H9 (cell line): ENCODE measurements around the gene NDUFB10. TPM values are rescaled to one million over a fixed set of nuclear protein-coding genes. Genes with fewer than 3 reads are reported as not detected.

Experiments used
- DNase-seq: peaks from one replicate; pipeline ENCODE4 v3.0.0-alpha.2; 2017
- H2AFZ ChIP-seq: one replicate; pipeline ENCODE4 v1.6.1; 2013; ENCODE audit warnings: mild to moderate bottlenecking, low read length, control low read depth, moderate library complexity
- H2AK5ac ChIP-seq: 2 replicates; pipeline ENCODE4 v1.6.1; 2013; ENCODE audit warnings: low read length, control low read depth, mixed read lengths; ENCODE audit not compliant: insufficient read length
- H2BK120ac ChIP-seq: one replicate; pipeline ENCODE4 v1.6.1; 2013; ENCODE audit warnings: low read depth, mild to moderate bottlenecking, low read length, control low read depth, inconsistent platforms; ENCODE audit not compliant: poor library complexity, severe bottlenecking
- H2BK12ac ChIP-seq: 2 replicates; pipeline ENCODE4 v1.6.1; 2013; ENCODE audit warnings: low read length, control low read depth, mixed read lengths, low read depth; ENCODE audit not compliant: insufficient read length
- H2BK15ac ChIP-seq: 2 replicates; pipeline ENCODE4 v1.6.1; 2013; ENCODE audit warnings: low read depth, low read length, control low read depth
- H2BK20ac ChIP-seq: one replicate; pipeline ENCODE4 v1.6.1; 2013; ENCODE audit warnings: low read depth, mild to moderate bottlenecking, low read length, control low read depth, inconsistent platforms; ENCODE audit not compliant: poor library complexity, severe bottlenecking
- H2BK5ac ChIP-seq: 2 replicates; pipeline ENCODE4 v1.6.1; 2013; ENCODE audit warnings: low read length, control low read depth, mixed read lengths; ENCODE audit not compliant: insufficient read length
- H3K14ac ChIP-seq: 2 replicates; pipeline ENCODE4 v1.6.1; 2013; ENCODE audit warnings: low read length, control low read depth; ENCODE audit not compliant: insufficient read depth
- H3K18ac ChIP-seq: 2 replicates; pipeline ENCODE4 v1.6.1; 2013; ENCODE audit warnings: low read depth, mild to moderate bottlenecking, mixed read lengths, low read length, control low read depth; ENCODE audit not compliant: insufficient read length
- H3K23ac ChIP-seq: 2 replicates; pipeline ENCODE4 v1.6.1; 2013; ENCODE audit warnings: low read length, control low read depth, mixed read lengths, low read depth; ENCODE audit not compliant: insufficient read length
- H3K23me2 ChIP-seq: 2 replicates; pipeline ENCODE4 v1.6.1; 2013; ENCODE audit warnings: low read depth, mild to moderate bottlenecking, mixed read lengths, low read length, control low read depth; ENCODE audit not compliant: insufficient read length, poor library complexity, severe bottlenecking
- H3K27ac ChIP-seq: 2 replicates; pipeline ENCODE4 v1.5.1; 2013; ENCODE audit warnings: low read length, control low read depth, mixed read lengths, low read depth; ENCODE audit not compliant: insufficient read length
- H3K27me3 ChIP-seq: 2 replicates; pipeline ENCODE4 v1.6.1; 2013; ENCODE audit warnings: low read length, control low read depth, inconsistent platforms; ENCODE audit not compliant: insufficient read depth
- H3K4ac ChIP-seq: 2 replicates; pipeline ENCODE4 v1.6.1; 2013; ENCODE audit warnings: low read depth, mild to moderate bottlenecking, control low read depth, inconsistent platforms, low read length, moderate library complexity
- H3K4me1 ChIP-seq: 2 replicates; pipeline ENCODE4 v1.6.1; 2013; ENCODE audit warnings: low read length, control low read depth, inconsistent platforms; ENCODE audit not compliant: insufficient read depth
- H3K4me2 ChIP-seq: 2 replicates; pipeline ENCODE4 v1.6.1; 2013; ENCODE audit warnings: low read length, control low read depth, mixed read lengths; ENCODE audit not compliant: insufficient read length, insufficient read depth
- H3K56ac ChIP-seq: 2 replicates; pipeline ENCODE4 v1.6.1; 2013; ENCODE audit warnings: low read depth, mild to moderate bottlenecking, mixed read lengths, low read length, control low read depth; ENCODE audit not compliant: insufficient read length
- H3K79me1 ChIP-seq: 2 replicates; pipeline ENCODE4 v1.6.1; 2013; ENCODE audit warnings: low read depth, mild to moderate bottlenecking, moderate library complexity, low read length, control low read depth, inconsistent platforms; ENCODE audit not compliant: insufficient read depth, poor library complexity, severe bottlenecking
- H3K79me2 ChIP-seq: 2 replicates; pipeline ENCODE4 v1.6.1; 2013; ENCODE audit warnings: low read length, control low read depth, inconsistent platforms; ENCODE audit not compliant: insufficient read depth
- H3K9ac ChIP-seq: 2 replicates; pipeline ENCODE4 v1.6.1; 2013; ENCODE audit warnings: low read length, control low read depth, mixed read lengths; ENCODE audit not compliant: insufficient read length; ENCODE audit errors: extremely low read depth
- H3K9me3 ChIP-seq: one replicate; pipeline ENCODE4 v1.6.1; 2013; ENCODE audit warnings: low read depth, low read length, inconsistent platforms; ENCODE audit not compliant: control insufficient read depth
- H3T11ph ChIP-seq: one replicate; pipeline ENCODE4 v1.6.1; 2013; ENCODE audit warnings: mild to moderate bottlenecking, low read length, control low read depth, inconsistent platforms
- H4K20me1 ChIP-seq: one replicate; pipeline ENCODE4 v1.6.1; 2013; ENCODE audit not compliant: control insufficient read depth, insufficient read length, insufficient read depth
- H4K5ac ChIP-seq: 2 replicates; pipeline ENCODE4 v1.6.1; 2013; ENCODE audit warnings: low read depth, mild to moderate bottlenecking, mixed read lengths, low read length, control low read depth; ENCODE audit not compliant: insufficient read length
- H4K8ac ChIP-seq: replicated peaks from 2 replicates; pipeline ENCODE4 v1.6.1; 2013; ENCODE audit warnings: low read length, control low read depth, mixed read lengths, low read depth; ENCODE audit not compliant: insufficient read length
- H4K91ac ChIP-seq: 2 replicates; pipeline ENCODE4 v1.6.1; 2013; ENCODE audit warnings: low read depth, mild to moderate bottlenecking, moderate library complexity, mixed read lengths, low read length, control low read depth; ENCODE audit not compliant: insufficient read length
- H3K27ac Mint-ChIP-seq, 3 experiments: 2 replicates in 2 of 3; 3 replicates in 1 of 3; pipeline ENCODE4 v1.8.0; 2020 to 2021; ENCODE audit warnings: mixed read lengths in 3 of 3, mild to moderate bottlenecking in 1 of 3, moderate library complexity in 1 of 3
- H3K27me3 Mint-ChIP-seq: 2 replicates; pipeline ENCODE4 v1.8.0; 2021; ENCODE audit warnings: low read depth, mild to moderate bottlenecking, moderate library complexity, mixed read lengths
- H3K36me3 Mint-ChIP-seq, 3 experiments: 2 replicates in 2 of 3; 3 replicates in 1 of 3; pipeline ENCODE4 v1.8.0; 2020 to 2021; ENCODE audit warnings: low read depth in 3 of 3, mixed read lengths in 3 of 3; ENCODE audit not compliant: insufficient read depth in 1 of 3
- H3K4me1 Mint-ChIP-seq, 2 experiments: 2 replicates each; pipeline ENCODE4 v1.8.0; 2020; ENCODE audit warnings: mixed read lengths in 2 of 2
- H3K4me3 Mint-ChIP-seq, 2 experiments: 2 replicates in 1 of 2; 3 replicates in 1 of 2; pipeline ENCODE4 v1.8.0; 2020 to 2021; ENCODE audit warnings: mild to moderate bottlenecking in 2 of 2, mixed read lengths in 2 of 2, moderate library complexity in 1 of 2
- H3K9me3 Mint-ChIP-seq, 2 experiments: 2 replicates in 1 of 2; 3 replicates in 1 of 2; pipeline ENCODE4 v1.8.0; 2020; ENCODE audit warnings: mild to moderate bottlenecking in 2 of 2, mixed read lengths in 2 of 2, moderate library complexity in 1 of 2
- CTCF ChIP-seq: fragments of 200-600 bp; sonication (generic); conservative IDR thresholded peaks from 3 replicates; pipeline ENCODE4 v1.8.0; 2021; ENCODE audit warnings: antibody characterized with exemption, mild to moderate bottlenecking
- WGBS: extraction: QIAGEN DNeasy Blood & Tissue Kit; methylation state at CpG from one replicate; pipeline ENCODE4 v1.1.7; 2013; ENCODE audit warnings: missing lambda C conversion rate, low lambda C conversion rate, mixed read lengths; ENCODE audit not compliant: insufficient read length; ENCODE audit errors: extremely low coverage; 5-methylcytosine and 5-hydroxymethylcytosine counted together
- total RNA-seq: library from RNA; stranded (reverse); gene quantifications from 2 replicates; pipeline ENCODE4 v1.2.1, GENCODE V29; 2021

The NDUFB10 gene
- total RNA-seq, 1 experiment from 2014 or later = 191 TPM

DNA sequence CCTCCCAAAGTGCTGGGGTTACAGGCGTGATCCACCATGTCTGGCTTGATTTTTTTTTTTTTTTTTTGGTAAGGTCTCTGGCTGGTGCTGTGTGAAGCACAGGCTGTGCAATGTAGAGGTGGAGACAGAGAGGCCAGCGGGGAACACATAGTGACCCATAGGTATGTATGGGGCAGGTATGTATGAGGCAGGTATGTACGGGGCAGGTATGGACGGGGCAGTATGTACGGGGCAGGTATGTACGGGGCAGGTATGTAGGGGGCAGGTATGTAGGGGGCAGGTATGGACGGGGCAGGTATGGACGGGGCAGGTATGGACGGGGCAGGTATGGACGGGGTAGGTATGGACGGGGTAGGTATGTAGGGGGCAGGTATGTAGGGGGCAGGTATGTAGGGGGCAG is 9.8 kb upstream of the NDUFB10 start:
- H2AK5ac ChIP-seq = no peak overlapping the region
- TF ChIP-seq CTCF = no peak

More for the DNA sequence above, 9.8 kb upstream of the NDUFB10 start:
- no peak for DNase-seq
- Histone ChIP-seq H3K4me2 (no peak overlapping the region), H3K27me3 (no peaks in the 10 kb centered on the region), H3K14ac (no peak overlapping the region), H3K23ac (no peak overlapping the region), H3K9me3 (no peaks in the 10 kb centered on the region), H3T11ph (no peak overlapping the region), H4K8ac (no peak overlapping the region), H3K56ac (no peak overlapping the region), H4K5ac (no peak overlapping the region), H2BK15ac (no peak overlapping the region), H2AFZ (no peak overlapping the region), H3K9ac (no peak overlapping the region), H4K20me1 (no peaks in the 10 kb centered on the region), H3K23me2 (no peaks in the 10 kb centered on the region), H3K4me1 (no peaks in the 10 kb centered on the region), H3K79me2 (no peaks in the 10 kb centered on the region), H3K27ac (no peak overlapping the region), H3K18ac (no peak overlapping the region), H4K91ac (no peak overlapping the region), H2BK12ac (no peak overlapping the region), H2BK20ac (no peak overlapping the region), H2BK5ac (no peak overlapping the region), H2BK120ac (no peak overlapping the region), H3K79me1 (no peaks in the 10 kb centered on the region), H3K4ac (no peak overlapping the region)
- Mint-ChIP-seq H3K9me3 (peaks cover 0 to 3% of the 10 kb centered on the region in 2 experiments; a peak in 2 of 5 replicates), H3K27ac (no peak overlapping the region), H3K27me3 (peaks cover 1% of the 10 kb centered on the region; the same call in 1 of the 2 replicates), H3K36me3 (no peaks in the 10 kb centered on the region; a peak in 1 of 7 replicates), H3K4me3 (no peak overlapping the region), H3K4me1 (peaks cover 6 to 10% of the 10 kb centered on the region in 2 experiments; a peak in 3 of 4 replicates)
- no CpG with 5 or more reads among the region's 11 CpGs for WGBS
